IPS DF 19.7 (cell line): ENCODE results near the gene TMEM61.
"Not testable (repeated sequence)": the region's sequence is repeated elsewhere in the genome, so short reads cannot be mapped to it uniquely, and the experiment has no call there.

Source experiments
- DNase-seq: peaks from one replicate; pipeline ENCODE4 v3.0.0-alpha.2; 2013; ENCODE audit warnings: low read depth, low spot score

Gene TMEM61

GRCh38 chr1:54980528-54981241 is at the start of gene TMEM61:
TSS of gene TMEM61 (plus strand) at chr1:54980628. CDS start at chr1:54981066, 438 bp downstream.
- no peak for DNase-seq

- no peak for DNase-seq
These were observed 49.1 kb upstream of the TMEM61 start for GRCh38 chr1:54931275-54931840.

- DNase-seq = not testable (repeated sequence)
These were observed 46.3 kb upstream of the TMEM61 start for GRCh38 chr1:54934081-54934480.

- DNase-seq = no peak
These were observed 45.6 kb upstream of the TMEM61 start for GRCh38 chr1:54934869-54935268.

- DNase-seq = no peak
These were observed 43.6 kb upstream of the TMEM61 start for GRCh38 chr1:54936791-54937190.

GRCh38 chr1:54937469-54937868 is 43.0 kb upstream of the TMEM61 start:
- DNase-seq = no peak

GRCh38 chr1:54938955-54939354 is 41.5 kb upstream of the TMEM61 start:
- DNase-seq = not testable (repeated sequence)

- DNase-seq = no peak
These were observed 40.4 kb upstream of the TMEM61 start for GRCh38 chr1:54940042-54940441.

GRCh38 chr1:54942976-54943375 is 37.5 kb upstream of the TMEM61 start:
- no peak for DNase-seq

- DNase-seq = peak; percentile 50
These were observed 35.6 kb upstream of the TMEM61 start for GRCh38 chr1:54944610-54945392.

- DNase-seq = no peak
These were observed 35.0 kb upstream of the TMEM61 start for GRCh38 chr1:54945393-54945936.

GRCh38 chr1:54947540-54947939 is 32.9 kb upstream of the TMEM61 start:
- DNase-seq = no peak

- DNase-seq = no peak
These were observed 31.4 kb upstream of the TMEM61 start for GRCh38 chr1:54949053-54949452.

GRCh38 chr1:54950006-54950368 is 30.4 kb upstream of the TMEM61 start:
- DNase-seq = no peak

GRCh38 chr1:54950369-54951163 is 29.9 kb upstream of the TMEM61 start:
- peak; percentile 75 for DNase-seq

- DNase-seq = no peak
These were observed 28.6 kb upstream of the TMEM61 start for GRCh38 chr1:54951810-54952226.

- DNase-seq = no peak
These were observed 27.3 kb upstream of the TMEM61 start for GRCh38 chr1:54952950-54953718.

- DNase-seq = no peak
These were observed 26.6 kb upstream of the TMEM61 start for GRCh38 chr1:54953846-54954245.

- no peak for DNase-seq
These were observed 25.1 kb upstream of the TMEM61 start for GRCh38 chr1:54955359-54955758.

GRCh38 chr1:54956726-54957125 is 23.7 kb upstream of the TMEM61 start:
- no peak for DNase-seq

GRCh38 chr1:54959241-54959640 is 21.2 kb upstream of the TMEM61 start:
- DNase-seq = no peak
